Vagina (tissue), 2 donors: Measurements from ENCODE around the gene DENND5A.

Source experiments
- POLR2A ChIP-seq, 2 donors: fragments of 450-650 bp; IDR thresholded peaks; one replicate each; pipeline ENCODE4 v1.6.1; 2017; ENCODE audit warnings: antibody characterized with exemption in 2 of 2, mild to moderate bottlenecking in 2 of 2, moderate library complexity in 2 of 2
- POLR2AphosphoS5 ChIP-seq, 2 donors: sonication (generic); formaldehyde crosslinking; IDR thresholded peaks; one replicate each; pipeline ENCODE4 v1.9.0; 2017; ENCODE audit warnings: antibody characterized with exemption in 2 of 2, mild to moderate bottlenecking in 2 of 2, low read depth in 1 of 2; ENCODE audit not compliant: insufficient read depth in 1 of 2
- TF ChIP-seq, protein P1 (sequence below), 3 experiments: fragments of 450-650 bp in 2 of 3; fragments of 200-600 bp in 1 of 3; sonication (generic) in 1 of 3; IDR thresholded peaks; one replicate each; pipeline ENCODE4 v1.5.1; 2017 to 2019; ENCODE audit warnings: antibody characterized with exemption in 3 of 3, mild to moderate bottlenecking in 2 of 3, moderate library complexity in 2 of 3

DNA sequence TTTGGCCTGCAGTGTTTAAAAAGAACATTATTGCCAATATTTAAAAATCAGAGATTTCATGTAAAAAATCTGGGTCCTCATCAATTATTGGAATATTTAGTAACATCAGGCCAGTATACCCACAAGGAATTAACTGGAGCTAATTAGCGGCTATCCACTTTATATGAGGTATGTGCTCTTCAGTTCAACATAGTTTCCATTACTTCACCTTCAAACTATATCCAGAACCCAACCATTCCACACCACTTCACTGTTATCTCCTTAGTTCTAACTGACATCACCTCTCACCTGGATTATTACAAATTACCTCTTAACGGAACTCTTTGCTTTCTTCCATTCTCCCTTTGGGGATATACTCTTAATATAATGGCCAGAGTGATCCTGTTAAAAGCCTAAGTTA lies 64.7 kb downstream of the DENND5A start:
- TF ChIP-seq, protein P1, sequence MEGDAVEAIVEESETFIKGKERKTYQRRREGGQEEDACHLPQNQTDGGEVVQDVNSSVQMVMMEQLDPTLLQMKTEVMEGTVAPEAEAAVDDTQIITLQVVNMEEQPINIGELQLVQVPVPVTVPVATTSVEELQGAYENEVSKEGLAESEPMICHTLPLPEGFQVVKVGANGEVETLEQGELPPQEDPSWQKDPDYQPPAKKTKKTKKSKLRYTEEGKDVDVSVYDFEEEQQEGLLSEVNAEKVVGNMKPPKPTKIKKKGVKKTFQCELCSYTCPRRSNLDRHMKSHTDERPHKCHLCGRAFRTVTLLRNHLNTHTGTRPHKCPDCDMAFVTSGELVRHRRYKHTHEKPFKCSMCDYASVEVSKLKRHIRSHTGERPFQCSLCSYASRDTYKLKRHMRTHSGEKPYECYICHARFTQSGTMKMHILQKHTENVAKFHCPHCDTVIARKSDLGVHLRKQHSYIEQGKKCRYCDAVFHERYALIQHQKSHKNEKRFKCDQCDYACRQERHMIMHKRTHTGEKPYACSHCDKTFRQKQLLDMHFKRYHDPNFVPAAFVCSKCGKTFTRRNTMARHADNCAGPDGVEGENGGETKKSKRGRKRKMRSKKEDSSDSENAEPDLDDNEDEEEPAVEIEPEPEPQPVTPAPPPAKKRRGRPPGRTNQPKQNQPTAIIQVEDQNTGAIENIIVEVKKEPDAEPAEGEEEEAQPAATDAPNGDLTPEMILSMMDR (IDR thresholded peaks at IDR 0.05), result no peak
- TF ChIP-seq POLR2A (IDR thresholded peaks at IDR 0.05), result no peak
- TF ChIP-seq POLR2AphosphoS5 (IDR thresholded peaks at IDR 0.05; ENCODE audit: insufficient read depth in 1 of 2, low read depth in 1 of 2), result no peak
